ENCODE results near the gene PFN2.
"Not testable (repeated sequence)": the region's sequence is repeated elsewhere in the genome, so short reads cannot be mapped to it uniquely, and the experiment has no call there.

PFN2 gene

GRCh38 chr3:149958171-149958796 lies 12.4 kb downstream of the PFN2 start:
- no peak for ATAC-seq (replicated peaks)
- DNase-seq: no peak
- Mint-ChIP-seq H3K4me1 (ENCODE audit: low read depth in 2 of 2) (peaks cover 11 to 18% of the 10 kb centered on the region in 2 donors), H3K27me3 (no peaks in the 10 kb centered on the region), H3K4me3 (no peak overlapping the region), H3K36me3 (ENCODE audit: insufficient read depth) (peaks cover 7% of the 10 kb centered on the region), H3K27ac (peak overlapping the region; percentile 7 to 30), H3K9me3 (no peaks in the 10 kb centered on the region)

- DNase-seq (no peak), ATAC-seq (replicated peaks) (no peak)
- H3K4me1 Mint-ChIP-seq (ENCODE audit: low read depth in 2 of 2): peaks cover 14 to 20% of the 10 kb centered on the region in 2 donors
- H3K9me3 Mint-ChIP-seq: no peaks in the 10 kb centered on the region
- no peak overlapping the region for H3K4me3 Mint-ChIP-seq
- no peaks in the 10 kb centered on the region for H3K27me3 Mint-ChIP-seq
- peaks cover 7% of the 10 kb centered on the region for H3K36me3 Mint-ChIP-seq (ENCODE audit: insufficient read depth)
- H3K27ac Mint-ChIP-seq: no peak overlapping the region
Observed at GRCh38 chr3:149957361-149958125, 13.2 kb downstream of the PFN2 start.

- no peak for DNase-seq
- H3K27ac Mint-ChIP-seq: no peak overlapping the region
- peaks cover 14 to 24% of the 10 kb centered on the region in 2 donors for H3K4me1 Mint-ChIP-seq (ENCODE audit: low read depth in 2 of 2)
- H3K36me3 Mint-ChIP-seq (ENCODE audit: insufficient read depth): peaks cover 7% of the 10 kb centered on the region
- H3K27me3 Mint-ChIP-seq: no peaks in the 10 kb centered on the region
- no peaks in the 10 kb centered on the region for H3K9me3 Mint-ChIP-seq
- ATAC-seq (replicated peaks): no peak
- no peak overlapping the region for H3K4me3 Mint-ChIP-seq
Observed at GRCh38 chr3:149955449-149955848, 15.2 kb downstream of the PFN2 start.

DNA sequence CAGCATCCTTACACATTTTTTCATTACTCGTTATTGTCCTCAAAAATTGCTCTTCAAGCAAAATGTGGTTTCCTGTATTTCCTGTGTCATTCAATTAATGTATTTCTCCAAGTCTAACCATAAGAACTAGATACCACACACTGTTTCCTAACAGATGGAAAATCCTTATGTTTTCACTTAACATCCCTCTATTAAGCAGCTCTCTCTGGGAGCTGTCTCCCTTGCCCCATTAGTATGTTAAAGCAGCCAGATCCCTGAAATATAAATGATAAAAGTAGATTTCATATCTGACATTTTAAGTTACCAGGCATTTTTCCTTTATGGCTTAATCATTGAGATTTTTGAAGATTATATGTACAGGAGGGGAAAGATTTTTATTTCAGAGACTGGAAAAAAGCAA lies 15.9 kb downstream of the PFN2 start:
- Mint-ChIP-seq H3K27ac (no peak overlapping the region), H3K4me1 (ENCODE audit: low read depth in 2 of 2) (peaks cover 14 to 28% of the 10 kb centered on the region in 2 donors), H3K4me3 (no peak overlapping the region), H3K27me3 (no peaks in the 10 kb centered on the region), H3K9me3 (no peaks in the 10 kb centered on the region), H3K36me3 (ENCODE audit: insufficient read depth) (peaks cover 2% of the 10 kb centered on the region)
- ATAC-seq (replicated peaks): no peak
- DNase-seq: no peak

- H3K9me3 Mint-ChIP-seq: no peaks in the 10 kb centered on the region
- H3K4me3 Mint-ChIP-seq: no peak overlapping the region
- peaks cover 16 to 34% of the 10 kb centered on the region in 2 donors for H3K4me1 Mint-ChIP-seq (ENCODE audit: low read depth in 2 of 2)
- peaks cover 8% of the 10 kb centered on the region for H3K36me3 Mint-ChIP-seq (ENCODE audit: insufficient read depth)
- DNase-seq: no peak
- H3K27ac Mint-ChIP-seq: no peak overlapping the region
- no peaks in the 10 kb centered on the region for H3K27me3 Mint-ChIP-seq
- no peak for ATAC-seq (replicated peaks)
Observed at GRCh38 chr3:149949181-149949580, 21.5 kb downstream of the PFN2 start.

- DNase-seq (no peak), ATAC-seq (replicated peaks) (no peak)
- peaks cover 8% of the 10 kb centered on the region for H3K36me3 Mint-ChIP-seq (ENCODE audit: insufficient read depth)
- no peaks in the 10 kb centered on the region for H3K27me3 Mint-ChIP-seq
- no peaks in the 10 kb centered on the region for H3K9me3 Mint-ChIP-seq
- no peak overlapping the region for H3K4me3 Mint-ChIP-seq
- peaks cover 9 to 35% of the 10 kb centered on the region in 2 donors for H3K4me1 Mint-ChIP-seq (ENCODE audit: low read depth in 2 of 2)
- H3K27ac Mint-ChIP-seq: peak overlapping the region in 1 of 2 donors; percentile 46
Observed at GRCh38 chr3:149947231-149947630, 23.5 kb downstream of the PFN2 start.

- not testable (repeated sequence) for H3K27ac Mint-ChIP-seq; H3K27me3 Mint-ChIP-seq; DNase-seq; H3K4me3 Mint-ChIP-seq; H3K9me3 Mint-ChIP-seq; ATAC-seq (replicated peaks); H3K36me3 Mint-ChIP-seq (ENCODE audit: insufficient read depth)
- H3K4me1 Mint-ChIP-seq (ENCODE audit: low read depth in 2 of 2): peaks cover 9 to 35% of the 10 kb centered on the region in 2 donors
Observed at GRCh38 chr3:149943966-149944365, 26.7 kb downstream of the PFN2 start.

- no peak overlapping the region for H3K4me3 Mint-ChIP-seq
- peaks cover 9 to 32% of the 10 kb centered on the region in 2 donors for H3K4me1 Mint-ChIP-seq (ENCODE audit: low read depth in 2 of 2)
- H3K27me3 Mint-ChIP-seq: no peaks in the 10 kb centered on the region
- no peak overlapping the region for H3K27ac Mint-ChIP-seq
- ATAC-seq (replicated peaks): no peak
- no peak for DNase-seq
- no peaks in the 10 kb centered on the region for H3K9me3 Mint-ChIP-seq
- H3K36me3 Mint-ChIP-seq (ENCODE audit: insufficient read depth): peaks cover 2% of the 10 kb centered on the region
Observed at GRCh38 chr3:149942409-149942808, 28.3 kb downstream of the PFN2 start.

- Mint-ChIP-seq H3K27ac (no peak overlapping the region), H3K36me3 (ENCODE audit: insufficient read depth) (peaks cover 2% of the 10 kb centered on the region), H3K27me3 (no peaks in the 10 kb centered on the region), H3K4me1 (ENCODE audit: low read depth in 2 of 2) (peaks cover 9 to 29% of the 10 kb centered on the region in 2 donors), H3K4me3 (no peak overlapping the region), H3K9me3 (no peaks in the 10 kb centered on the region)
- DNase-seq (no peak), ATAC-seq (replicated peaks) (no peak)
Observed at GRCh38 chr3:149941946-149942345, 28.7 kb downstream of the PFN2 start.

DNA sequence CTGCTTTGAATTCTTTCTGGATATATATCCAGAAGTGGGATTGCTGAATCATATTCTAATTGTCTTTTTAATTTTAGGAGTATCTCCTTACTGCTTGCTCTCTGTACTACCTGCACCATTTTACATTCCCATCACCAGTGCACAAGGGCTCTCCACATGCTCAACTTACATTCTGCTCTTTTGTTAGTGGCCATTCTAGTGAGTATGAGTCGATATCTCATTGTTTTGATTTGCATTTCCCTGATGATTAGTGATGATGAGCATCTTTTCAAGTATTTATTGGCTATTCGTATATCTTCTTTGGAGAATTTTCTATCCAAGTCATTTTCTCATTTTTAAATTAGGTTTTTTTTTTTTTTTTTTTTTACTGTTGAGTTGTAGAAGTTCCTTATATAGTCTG lies 29.5 kb downstream of the PFN2 start:
- Mint-ChIP-seq H3K4me1 (ENCODE audit: low read depth in 2 of 2) (peaks cover 9 to 28% of the 10 kb centered on the region in 2 donors), H3K4me3 (no peak overlapping the region), H3K36me3 (ENCODE audit: insufficient read depth) (peaks cover 2% of the 10 kb centered on the region), H3K9me3 (no peaks in the 10 kb centered on the region), H3K27me3 (no peaks in the 10 kb centered on the region), H3K27ac (peak overlapping the region in 1 of 2 donors; percentile 29)
- ATAC-seq (replicated peaks) (no peak), DNase-seq (no peak)

- H3K4me3 Mint-ChIP-seq; H3K36me3 Mint-ChIP-seq (ENCODE audit: insufficient read depth); ATAC-seq (replicated peaks); H3K9me3 Mint-ChIP-seq; H3K27me3 Mint-ChIP-seq; H3K27ac Mint-ChIP-seq; DNase-seq: not testable (repeated sequence)
- H3K4me1 Mint-ChIP-seq (ENCODE audit: low read depth in 2 of 2): peaks cover 8 to 26% of the 10 kb centered on the region in 2 donors
Observed at GRCh38 chr3:149938392-149939055, 32.2 kb downstream of the PFN2 start.

DNA sequence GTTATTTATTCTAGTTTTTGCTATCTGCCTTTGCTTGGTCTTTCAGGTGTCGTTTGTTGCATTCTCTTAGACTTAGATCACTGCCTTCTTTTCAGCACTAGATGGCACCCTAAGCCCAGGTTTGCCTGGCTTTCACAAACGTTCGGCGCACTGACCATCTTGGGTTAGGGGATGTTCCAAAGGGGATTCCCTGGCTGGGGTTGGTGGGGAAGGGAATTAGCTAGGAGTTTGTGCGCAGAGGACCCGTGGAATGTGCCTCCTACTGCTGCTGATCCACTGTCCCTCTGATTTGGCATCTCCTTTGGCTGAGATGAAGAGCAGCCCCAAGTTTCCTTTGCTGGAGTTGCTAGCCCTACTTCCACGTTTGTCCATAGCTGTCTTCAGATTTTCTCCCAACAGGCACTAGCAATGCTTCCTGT lies 33.9 kb downstream of the PFN2 start:
- Mint-ChIP-seq H3K27me3 (no peaks in the 10 kb centered on the region), H3K9me3 (no peaks in the 10 kb centered on the region), H3K4me3 (no peak overlapping the region), H3K27ac (peak overlapping the region in 1 of 2 donors; percentile 1), H3K36me3 (ENCODE audit: insufficient read depth) (peaks cover 5% of the 10 kb centered on the region), H3K4me1 (ENCODE audit: low read depth in 2 of 2) (peaks cover 9 to 22% of the 10 kb centered on the region in 2 donors)
- ATAC-seq (replicated peaks) (peak; percentile 75), DNase-seq (peak; percentile 25 to 39 (median 33))

DNA sequence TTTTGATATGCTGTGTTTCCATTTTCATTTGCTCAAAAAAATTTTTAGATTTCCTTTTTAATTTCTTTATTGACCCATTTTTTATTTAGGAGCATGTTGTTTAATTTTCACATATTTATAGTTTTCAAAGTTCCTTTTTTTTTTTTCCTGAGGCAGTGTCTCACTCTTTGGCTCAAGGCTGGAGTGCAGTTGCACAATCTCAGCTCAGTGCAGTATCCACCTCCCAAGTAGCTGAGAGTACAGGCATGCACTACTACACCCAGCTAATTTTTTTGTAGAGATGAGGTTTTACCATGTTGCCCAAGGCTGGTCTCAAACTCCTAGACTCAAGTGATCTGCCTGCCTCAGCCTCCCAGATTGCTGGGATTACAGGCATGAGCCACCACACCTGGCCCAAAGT lies 36.2 kb downstream of the PFN2 start:
- H3K27me3 Mint-ChIP-seq: no peaks in the 10 kb centered on the region
- no peaks in the 10 kb centered on the region for H3K9me3 Mint-ChIP-seq
- H3K36me3 Mint-ChIP-seq (ENCODE audit: insufficient read depth): peaks cover 9% of the 10 kb centered on the region
- DNase-seq: no peak
- H3K4me1 Mint-ChIP-seq (ENCODE audit: low read depth in 2 of 2): peaks cover 11 to 22% of the 10 kb centered on the region in 2 donors
- H3K4me3 Mint-ChIP-seq: no peak overlapping the region
- H3K27ac Mint-ChIP-seq: no peak overlapping the region
- ATAC-seq (replicated peaks): no peak
